Testis (tissue), 3 donors: ENCODE results near the gene KLF7. TPM values are rescaled to one million over a fixed set of nuclear protein-coding genes. Genes with fewer than 3 reads are reported as not detected.

Experiments
- DNase-seq: peaks from one replicate; pipeline ENCODE4 v3.0.0-alpha.2; 2019
- H3K27ac ChIP-seq, 2 donors: fragments of 200-600 bp; sonication (generic); one replicate each; pipeline ENCODE4 v1.5.1; 2019
- H3K27me3 ChIP-seq: fragments of 200-600 bp; sonication (generic); one replicate; pipeline ENCODE4 v1.5.1; 2019
- H3K36me3 ChIP-seq: fragments of 200-600 bp; sonication (generic); one replicate; pipeline ENCODE4 v1.5.1; 2017; ENCODE audit warnings: low read depth; ENCODE audit errors: missing control alignments
- H3K4me1 ChIP-seq: fragments of 200-600 bp; sonication (generic); one replicate; pipeline ENCODE4 v1.5.1; 2019
- H3K4me3 ChIP-seq, 2 donors: fragments of 200-600 bp; sonication (generic); one replicate each; pipeline ENCODE4 v1.5.1; 2017 to 2019
- H3K9me3 ChIP-seq: fragments of 200-600 bp; sonication (generic); one replicate; pipeline ENCODE4 v1.5.1; 2017
- CTCF ChIP-seq, 3 experiments: fragments of 450-650 bp in 2 of 3; fragments of 200-600 bp in 1 of 3; sonication (generic) in 1 of 3; IDR thresholded peaks; one replicate each; pipeline ENCODE4 v1.5.1; 2016 to 2019; ENCODE audit warnings: antibody characterized with exemption in 3 of 3, mild to moderate bottlenecking in 2 of 3, moderate library complexity in 1 of 3
- POLR2A ChIP-seq: fragments of 450-650 bp; IDR thresholded peaks from one replicate; pipeline ENCODE4 v1.6.1; 2017; ENCODE audit warnings: antibody characterized with exemption, mild to moderate bottlenecking, moderate library complexity
- WGBS, 2 donors: methylation state at CpG; one replicate each; pipeline ENCODE4 v1.1.5; 2018; 5-methylcytosine and 5-hydroxymethylcytosine counted together
- intact Hi-C: fragments of 100-400 bp; cut with DNase I; formaldehyde crosslinking; loops from one replicate; pipeline ENCODE4 v1.15.1; 2023; ENCODE audit warnings: low total_unique reads
- polyA plus RNA-seq: library from polyadenylated mRNA; stranded (reverse); fragments of 350-450 nt; fragmentation: Illumina TruSeq; extraction: RNeasy Lipid Tissue Mini Kit (QIAGEN cat#74804); gene quantifications from one replicate; pipeline ENCODE4 v1.2.3, GENCODE V29; 2014; ENCODE audit warnings: low read depth, low replicate concordance; ENCODE audit not compliant: insufficient read depth
- total RNA-seq, 2 donors: library from RNA; depleted of rRNA; stranded (reverse); fragments of >200 nt; gene quantifications; one replicate each; pipeline ENCODE4 v1.2.3, GENCODE V29; 2016

Gene KLF7
- total and polyA plus RNA-seq, 3 donors from 2014 or later, result 15.1 to 23.2 (median 21.1) TPM

DNA sequence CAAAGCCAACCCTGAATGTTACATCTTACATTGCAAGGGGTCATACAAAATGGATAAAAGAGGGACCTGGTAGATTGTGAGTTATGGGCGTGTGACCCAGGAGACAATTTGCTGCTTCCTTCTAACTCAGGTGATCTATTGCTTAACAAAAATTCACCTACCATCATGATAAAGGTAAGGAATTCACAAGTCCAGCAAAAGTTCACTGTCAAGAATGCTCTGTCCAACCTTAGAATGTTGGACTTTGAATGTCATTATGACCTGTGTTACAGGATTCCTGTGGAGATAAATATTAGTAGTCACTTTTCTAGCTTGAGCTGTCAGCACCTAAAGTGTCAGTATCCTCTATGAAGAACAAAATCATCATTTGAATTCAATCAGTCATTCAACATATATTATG is 7.9 kb upstream of the KLF7 start:
- Histone ChIP-seq H3K36me3 (no peaks in the 10 kb centered on the region), H3K4me1 (no peaks in the 10 kb centered on the region), H3K9me3 (no peaks in the 10 kb centered on the region), H3K27ac (no peak overlapping the region), H3K27me3 (no peaks in the 10 kb centered on the region), H3K4me3 (no peak overlapping the region)
- DNase-seq, result no peak
- 93 to 100% methylated on average over 1 of the region's 1 CpG for WGBS, 2 donors
- intact Hi-C loops, result no loop called here
- TF ChIP-seq POLR2A, result no peak
- TF ChIP-seq CTCF (IDR thresholded peaks at IDR 0.05), result no peak

DNA sequence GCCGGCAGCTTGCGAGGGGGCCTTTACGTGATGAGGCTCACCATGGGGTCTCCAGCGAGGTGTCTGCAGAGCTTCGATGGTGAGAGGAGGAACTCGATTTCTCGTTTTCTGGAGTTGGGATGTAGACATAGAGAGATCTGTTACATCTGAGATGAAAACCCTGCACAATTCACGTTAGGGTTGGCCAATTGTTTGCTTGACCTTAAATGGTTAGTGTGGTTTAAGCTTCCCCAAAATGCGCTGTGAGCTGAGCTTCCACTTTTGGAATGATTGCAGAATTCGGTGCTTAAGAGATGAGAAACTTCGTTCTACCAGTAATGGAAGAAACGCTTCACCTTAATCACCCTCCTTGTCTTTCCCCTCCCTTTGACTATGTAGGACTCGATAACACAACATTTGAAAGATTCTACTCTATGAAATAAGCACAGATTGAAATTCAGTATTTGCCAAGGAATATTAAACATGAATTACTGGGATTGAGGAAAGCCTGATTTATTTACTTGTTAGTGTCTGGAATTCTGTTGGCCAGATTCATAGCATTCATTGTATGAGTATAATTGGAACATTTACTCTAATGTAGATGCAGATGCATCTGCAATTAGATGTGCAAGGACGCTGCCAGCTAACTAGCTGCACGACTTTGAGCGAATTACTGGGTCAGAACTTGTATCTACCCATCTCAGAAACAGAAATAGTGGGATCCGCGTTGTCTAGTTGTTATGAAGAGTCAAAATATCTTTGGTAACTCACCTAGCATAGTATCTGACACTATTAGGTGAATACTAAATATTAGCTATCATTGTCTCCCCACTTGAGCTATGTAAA is 1.6 kb upstream of the KLF7 start:
- no peaks in the 10 kb centered on the region for H3K36me3 ChIP-seq
- intact Hi-C loops, result no loop called here
- H3K27me3 ChIP-seq, result no peaks in the 10 kb centered on the region
- peak overlapping the region; percentile 90 to 91 for H3K4me3 ChIP-seq
- DNase-seq, result no peak
- H3K27ac ChIP-seq, result peak overlapping the region; percentile 100
- TF ChIP-seq POLR2A, result no peak
- TF ChIP-seq CTCF (IDR thresholded peaks at IDR 0.05), result no peak
- no peaks in the 10 kb centered on the region for H3K9me3 ChIP-seq
- H3K4me1 ChIP-seq, result peaks cover 14% of the 10 kb centered on the region
- 17 to 23% methylated on average over 18 of the region's 18 CpGs for WGBS, 2 donors

- peak overlapping the region; percentile 90 to 91 for H3K4me3 ChIP-seq
- peak; percentile 71 for DNase-seq
- H3K36me3 ChIP-seq, result no peaks in the 10 kb centered on the region
- intact Hi-C loops, result no loop called here
- peak; percentile 16 to 56 (median 19) for TF ChIP-seq CTCF (IDR thresholded peaks at IDR 0.05)
- peak; percentile 88 for TF ChIP-seq POLR2A
- H3K9me3 ChIP-seq, result no peaks in the 10 kb centered on the region
- H3K27me3 ChIP-seq, result no peaks in the 10 kb centered on the region
- 0 to 5% methylated on average over 25 to 71 of the region's 86 CpGs for WGBS, 2 donors
- peak overlapping the region; percentile 100 for H3K27ac ChIP-seq
- peaks cover 19% of the 10 kb centered on the region for H3K4me1 ChIP-seq
These were observed 776 bp upstream of the KLF7 start for GRCh38 chr2:207166349-207167098.

- H3K4me3 ChIP-seq, result peak overlapping the region; percentile 90 to 91
These were observed 246 bp upstream of the KLF7 start for GRCh38 chr2:207166039-207166348.

More at GRCh38 chr2:207166039-207166348, 246 bp upstream of the KLF7 start:
- intact Hi-C loops, result no loop called here
- peak; percentile 99 for DNase-seq
- Histone ChIP-seq H3K9me3 (no peaks in the 10 kb centered on the region), H3K27ac (peak overlapping the region; percentile 100), H3K36me3 (no peaks in the 10 kb centered on the region), H3K4me1 (peaks cover 19% of the 10 kb centered on the region), H3K27me3 (no peaks in the 10 kb centered on the region)
- 0 to 2% methylated on average over 3 to 17 of the region's 20 CpGs for WGBS, 2 donors
- TF ChIP-seq POLR2A (no peak), CTCF (IDR thresholded peaks at IDR 0.05) (no peak)
